HG03354 (cell line): ENCODE measurements around the gene USP17L30.
A peak's percentile ranks its signal among the peaks of the same experiment; 100 is the strongest.
"Not testable (repeated sequence)": the region's sequence is repeated elsewhere in the genome, so short reads cannot be mapped to it uniquely, and the experiment has no call there.

Experiments used
- ATAC-seq: cut with Tn5 transposase; IDR thresholded peaks from one replicate; pipeline ENCODE4 v1.9.1; 2021; ENCODE audit warnings: mild to moderate bottlenecking; ENCODE audit not compliant: unreplicated experiment, poor library complexity, severe bottlenecking

Gene USP17L30

DNA sequence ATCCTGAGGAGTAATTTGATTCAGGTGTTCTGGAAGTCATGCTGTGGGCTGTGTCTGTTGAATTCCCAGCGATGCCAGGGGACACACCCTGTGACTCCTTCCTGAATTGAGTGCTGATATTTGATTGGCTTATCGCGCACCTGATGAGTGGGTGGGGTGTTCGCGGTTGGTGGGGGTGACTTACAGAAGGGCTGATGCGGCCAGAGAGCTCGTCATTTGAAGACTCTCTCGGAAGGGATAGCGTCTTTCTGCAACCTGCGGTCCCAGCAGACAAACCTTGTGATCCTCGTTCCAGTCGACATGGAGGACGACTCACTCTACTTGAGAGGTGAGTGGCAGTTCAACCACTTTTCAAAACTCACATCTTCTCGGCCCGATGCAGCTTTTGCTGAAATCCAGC lies at the start of gene USP17L30:
TSS of gene USP17L30 (plus strand) at position 301 of the 400 bp plus-strand sequence. CDS start at position 301, 0 bp downstream.
- ATAC-seq: not testable (repeated sequence)

DNA sequence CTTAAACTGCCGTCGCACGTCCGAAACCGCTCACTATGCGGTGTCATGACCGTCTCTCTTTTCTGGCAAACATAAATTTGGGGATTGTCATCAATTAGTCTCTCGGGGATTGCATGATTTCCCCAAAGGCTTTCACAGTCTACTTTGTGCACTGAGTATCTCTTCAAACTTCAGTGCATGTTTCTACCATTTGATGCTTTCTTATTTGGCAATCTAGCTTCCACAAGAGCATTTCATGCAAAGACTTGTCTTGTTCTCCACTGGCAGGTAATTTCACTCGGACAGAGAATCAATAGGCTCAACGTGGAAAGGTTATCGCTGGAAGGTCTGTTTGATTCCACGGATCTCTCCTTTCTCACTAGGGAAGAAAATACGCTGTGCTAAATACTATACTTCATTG lies 38.7 kb upstream of the USP17L30 start:
- ATAC-seq: not testable (repeated sequence)

DNA sequence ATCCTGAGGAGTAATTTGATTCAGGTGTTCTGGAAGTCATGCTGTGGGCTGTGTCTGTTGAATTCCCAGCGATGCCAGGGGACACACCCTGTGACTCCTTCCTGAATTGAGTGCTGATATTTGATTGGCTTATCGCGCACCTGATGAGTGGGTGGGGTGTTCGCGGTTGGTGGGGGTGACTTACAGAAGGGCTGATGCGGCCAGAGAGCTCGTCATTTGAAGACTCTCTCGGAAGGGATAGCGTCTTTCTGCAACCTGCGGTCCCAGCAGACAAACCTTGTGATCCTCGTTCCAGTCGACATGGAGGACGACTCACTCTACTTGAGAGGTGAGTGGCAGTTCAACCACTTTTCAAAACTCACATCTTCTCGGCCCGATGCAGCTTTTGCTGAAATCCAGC lies 38.1 kb upstream of the USP17L30 start, which contains the start of gene USP17L24:
TSS of gene USP17L24 (plus strand) at position 301 of the 400 bp plus-strand sequence. CDS start at position 301, 0 bp downstream.
- ATAC-seq: not testable (repeated sequence)

- not testable (repeated sequence) for ATAC-seq
Observed at GRCh38 chr4:9329611-9330010, 33.3 kb upstream of the USP17L30 start, which contains the start of gene USP17L25. Gene USP17L25, plus strand, starts transcription at chr4:9329911. Its CDS starts 0 bp downstream, at chr4:9329911.

DNA sequence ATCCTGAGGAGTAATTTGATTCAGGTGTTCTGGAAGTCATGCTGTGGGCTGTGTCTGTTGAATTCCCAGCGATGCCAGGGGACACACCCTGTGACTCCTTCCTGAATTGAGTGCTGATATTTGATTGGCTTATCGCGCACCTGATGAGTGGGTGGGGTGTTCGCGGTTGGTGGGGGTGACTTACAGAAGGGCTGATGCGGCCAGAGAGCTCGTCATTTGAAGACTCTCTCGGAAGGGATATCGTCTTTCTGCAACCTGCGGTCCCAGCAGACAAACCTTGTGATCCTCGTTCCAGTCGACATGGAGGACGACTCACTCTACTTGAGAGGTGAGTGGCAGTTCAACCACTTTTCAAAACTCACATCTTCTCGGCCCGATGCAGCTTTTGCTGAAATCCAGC lies 28.6 kb upstream of the USP17L30 start, which contains the start of gene USP17L26:
TSS of gene USP17L26 (plus strand) at position 301 of the 400 bp plus-strand sequence. CDS start at position 301, 0 bp downstream.
- ATAC-seq: not testable (repeated sequence)

GRCh38 chr4:9339103-9339502 lies 23.8 kb upstream of the USP17L30 start, which contains the start of gene USP17L5:
Gene USP17L5, plus strand, starts transcription at chr4:9339403. Its CDS starts 0 bp downstream, at chr4:9339403.
- ATAC-seq: not testable (repeated sequence)

- not testable (repeated sequence) for ATAC-seq
Observed at GRCh38 chr4:9343848-9344247, 19.1 kb upstream of the USP17L30 start, which contains the start of gene USP17L27. Gene USP17L27, plus strand, starts transcription at chr4:9344148. Its CDS starts 0 bp downstream, at chr4:9344148.

DNA sequence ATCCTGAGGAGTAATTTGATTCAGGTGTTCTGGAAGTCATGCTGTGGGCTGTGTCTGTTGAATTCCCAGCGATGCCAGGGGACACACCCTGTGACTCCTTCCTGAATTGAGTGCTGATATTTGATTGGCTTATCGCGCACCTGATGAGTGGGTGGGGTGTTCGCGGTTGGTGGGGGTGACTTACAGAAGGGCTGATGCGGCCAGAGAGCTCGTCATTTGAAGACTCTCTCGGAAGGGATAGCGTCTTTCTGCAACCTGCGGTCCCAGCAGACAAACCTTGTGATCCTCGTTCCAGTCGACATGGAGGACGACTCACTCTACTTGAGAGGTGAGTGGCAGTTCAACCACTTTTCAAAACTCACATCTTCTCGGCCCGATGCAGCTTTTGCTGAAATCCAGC lies 14.3 kb upstream of the USP17L30 start, which contains the start of gene USP17L28:
TSS of gene USP17L28 (plus strand) at position 301 of the 400 bp plus-strand sequence. CDS start at position 301, 0 bp downstream.
- ATAC-seq: not testable (repeated sequence)

GRCh38 chr4:9350866-9351265 lies 12.1 kb upstream of the USP17L30 start:
- ATAC-seq: not testable (repeated sequence)

DNA sequence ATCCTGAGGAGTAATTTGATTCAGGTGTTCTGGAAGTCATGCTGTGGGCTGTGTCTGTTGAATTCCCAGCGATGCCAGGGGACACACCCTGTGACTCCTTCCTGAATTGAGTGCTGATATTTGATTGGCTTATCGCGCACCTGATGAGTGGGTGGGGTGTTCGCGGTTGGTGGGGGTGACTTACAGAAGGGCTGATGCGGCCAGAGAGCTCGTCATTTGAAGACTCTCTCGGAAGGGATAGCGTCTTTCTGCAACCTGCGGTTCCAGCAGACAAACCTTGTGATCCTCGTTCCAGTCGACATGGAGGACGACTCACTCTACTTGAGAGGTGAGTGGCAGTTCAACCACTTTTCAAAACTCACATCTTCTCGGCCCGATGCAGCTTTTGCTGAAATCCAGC lies 9.6 kb upstream of the USP17L30 start, which contains the start of gene USP17L29:
TSS of gene USP17L29 (plus strand) at position 301 of the 400 bp plus-strand sequence. CDS start at position 301, 0 bp downstream.
- not testable (repeated sequence) for ATAC-seq

DNA sequence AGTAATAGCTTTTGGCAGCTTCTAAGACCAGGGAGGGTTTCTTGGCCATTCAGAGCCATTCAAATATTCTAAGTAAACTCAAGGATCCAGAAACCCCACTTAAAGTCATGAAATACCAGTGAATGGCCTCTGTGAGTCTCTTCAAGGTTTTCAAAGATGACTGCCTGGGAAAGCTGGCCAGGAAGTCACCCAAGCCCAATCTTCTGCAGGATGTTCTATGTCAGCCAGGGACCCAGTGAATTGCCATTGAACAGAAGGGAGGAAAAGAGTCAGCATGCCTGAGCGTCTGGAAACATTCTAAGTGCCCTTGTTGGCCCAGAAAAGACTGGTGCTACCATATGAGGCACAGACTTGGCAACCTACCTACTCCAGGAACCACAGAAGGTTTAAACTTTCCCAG lies 17.0 kb downstream of the USP17L30 start:
- ATAC-seq: not testable (repeated sequence)

DNA sequence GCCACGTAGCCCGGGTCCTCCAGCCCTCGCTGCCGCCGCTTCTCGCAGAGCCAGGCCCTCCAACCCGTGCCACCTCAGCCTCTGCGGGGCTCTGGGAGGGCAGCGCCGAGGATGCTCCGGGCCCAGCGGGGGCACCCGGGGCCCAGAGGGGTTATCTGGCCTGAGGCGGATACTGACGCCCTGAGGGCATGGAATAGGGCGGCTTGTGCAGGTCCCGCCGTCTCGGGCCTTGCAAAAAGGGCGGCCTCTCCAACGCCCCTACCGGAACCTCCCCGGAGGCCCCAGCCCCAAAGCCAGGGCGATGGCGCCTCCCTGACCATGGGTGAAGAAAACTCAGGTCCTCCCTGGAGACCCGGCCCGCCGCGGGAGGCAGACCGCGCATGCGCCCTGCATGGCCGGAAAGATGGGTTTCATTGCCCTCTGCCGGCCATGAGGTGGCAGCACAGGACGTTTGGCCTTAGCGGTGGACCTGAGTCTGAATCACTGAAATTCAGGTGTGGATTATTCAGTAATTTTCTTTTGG lies 18.1 kb downstream of the USP17L30 start:
- ATAC-seq: peak; percentile 45

GRCh38 chr4:9384126-9384525 lies 21.2 kb downstream of the USP17L30 start:
- ATAC-seq: no peak

DNA sequence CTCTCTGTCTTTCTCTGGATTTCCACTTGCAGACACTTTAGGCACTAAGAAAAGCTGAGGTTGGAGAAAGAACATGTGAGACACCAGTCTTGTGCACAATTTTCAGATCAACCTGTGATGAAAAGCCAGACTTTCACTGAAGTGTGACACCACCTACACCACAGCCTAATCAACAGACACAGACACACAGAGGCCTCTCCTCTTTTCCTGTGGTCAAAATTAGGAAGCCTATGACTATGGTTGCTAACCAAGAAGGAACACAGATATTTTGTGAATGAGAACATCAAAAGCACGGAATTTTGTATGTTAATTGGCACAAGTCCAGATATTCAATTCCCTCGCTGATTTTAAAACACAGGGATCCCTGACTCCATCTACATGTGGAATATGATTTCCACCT lies 26.1 kb downstream of the USP17L30 start:
- not testable (repeated sequence) for ATAC-seq

GRCh38 chr4:9405774-9406173 lies 42.8 kb downstream of the USP17L30 start:
- not testable (repeated sequence) for ATAC-seq

DNA sequence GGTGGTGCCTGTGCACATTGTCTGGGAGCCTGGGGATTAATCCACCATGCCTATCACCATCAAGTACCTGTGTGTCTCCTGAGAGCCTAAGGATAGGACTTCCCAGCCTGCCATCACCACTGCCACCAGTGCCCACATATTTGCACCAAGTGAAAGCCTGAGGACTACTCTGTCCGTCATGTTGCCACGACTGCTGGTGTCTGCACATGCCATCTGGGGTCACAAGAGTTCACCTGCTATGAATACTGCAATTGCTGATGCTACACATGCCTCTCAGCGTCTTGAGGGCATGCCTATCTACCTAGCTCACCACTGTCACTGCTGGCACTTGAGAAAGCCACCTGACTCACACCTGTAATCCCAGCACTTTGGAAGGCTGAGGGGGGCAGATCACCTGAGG lies 43.6 kb downstream of the USP17L30 start:
- not testable (repeated sequence) for ATAC-seq

GRCh38 chr4:9409793-9410192 lies 46.9 kb downstream of the USP17L30 start:
- ATAC-seq: no peak
